ENCODE measurements around the gene KLHL28. TPM values are rescaled to one million over a fixed set of nuclear protein-coding genes. Genes with fewer than 3 reads are reported as not detected.
"Not testable (repeated sequence)": the region's sequence is repeated elsewhere in the genome, so short reads cannot be mapped to it uniquely, and the experiment has no call there.

Gene KLHL28
- total RNA-seq, 1 donor from 2014 or later, result 48.1 TPM

DNA sequence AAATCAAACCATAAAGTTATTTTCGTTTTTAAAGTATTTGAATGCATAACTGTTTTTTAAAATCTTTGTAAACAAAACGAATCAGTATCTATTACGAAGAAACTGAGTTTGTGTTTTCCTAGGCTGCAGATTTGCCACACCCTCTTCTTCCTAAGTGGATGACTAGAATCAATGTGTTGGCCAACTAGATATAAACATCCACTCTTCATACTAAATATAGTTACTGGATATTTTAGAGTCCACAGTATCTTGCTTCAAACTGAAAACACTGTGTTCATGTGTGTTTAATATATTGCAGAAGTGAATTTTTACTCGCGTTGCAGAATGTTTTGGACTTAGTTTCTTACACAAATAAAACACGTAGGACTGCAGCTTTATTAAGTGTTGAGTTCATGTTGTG is 63.2 kb downstream of the KLHL28 start:
- DNase-seq (ENCODE audit: low spot score in 2 of 2) (no peak), FAIRE-seq (peak; percentile 8)

DNA sequence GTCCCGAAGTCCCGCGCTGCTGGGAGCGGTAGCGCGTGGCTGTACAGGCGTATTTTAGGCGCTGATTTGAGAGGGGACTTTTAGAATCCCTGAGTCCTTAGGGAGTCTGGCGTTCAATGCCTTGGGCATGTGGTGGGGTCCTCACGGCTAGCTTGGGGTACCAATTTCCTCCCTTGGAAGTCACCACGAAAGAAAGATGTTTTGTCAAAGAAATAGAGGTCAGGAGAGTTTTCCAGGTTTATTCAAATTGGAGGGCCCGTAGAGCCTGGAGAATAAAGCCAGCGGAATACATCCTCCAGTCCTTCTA is 63.9 kb downstream of the KLHL28 start:
- FAIRE-seq, result no peak
- DNase-seq (ENCODE audit: low spot score in 2 of 2), result no peak

DNA sequence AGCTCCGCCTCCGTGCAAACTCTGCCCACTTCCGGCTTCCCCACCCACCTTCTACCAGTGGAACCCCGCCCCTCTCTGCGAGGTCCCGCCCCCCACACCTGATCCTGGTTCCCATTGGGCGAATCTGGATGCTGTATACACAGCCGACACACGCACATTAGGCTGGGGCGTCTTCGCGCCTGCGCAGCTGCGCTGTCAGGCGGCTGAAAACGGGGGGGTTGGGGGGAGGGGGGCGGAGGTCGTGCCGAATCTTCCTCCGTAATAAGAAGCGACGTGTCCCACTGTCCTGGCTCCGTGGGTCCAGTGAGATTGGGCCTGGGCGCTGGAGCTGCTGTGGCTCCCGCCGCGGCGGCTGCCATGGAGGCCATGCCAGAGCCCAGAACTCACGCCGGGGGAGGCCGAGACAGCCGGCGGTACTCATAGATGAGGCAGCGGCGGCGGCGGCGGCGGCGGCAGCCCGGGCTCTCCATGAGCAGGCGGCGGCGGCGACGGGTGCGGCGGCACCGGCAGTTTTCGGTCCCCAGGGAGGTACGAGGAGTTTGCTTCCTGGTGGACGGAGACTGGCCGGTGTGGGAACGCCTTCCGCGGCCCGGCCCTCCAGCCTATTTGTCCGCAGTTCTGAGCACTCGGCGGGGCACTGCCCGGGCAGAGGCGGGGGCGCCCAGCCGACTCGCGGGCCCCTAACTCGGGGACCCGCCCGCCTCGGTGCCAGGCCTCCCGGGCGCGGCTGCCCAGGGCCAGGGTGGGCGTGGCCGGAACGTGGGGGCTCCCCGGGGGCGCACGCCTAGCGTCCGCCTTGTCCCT is 64.5 kb downstream of the KLHL28 start:
- DNase-seq (ENCODE audit: low spot score in 2 of 2), result peak; percentile 94
- FAIRE-seq, result no peak

DNA sequence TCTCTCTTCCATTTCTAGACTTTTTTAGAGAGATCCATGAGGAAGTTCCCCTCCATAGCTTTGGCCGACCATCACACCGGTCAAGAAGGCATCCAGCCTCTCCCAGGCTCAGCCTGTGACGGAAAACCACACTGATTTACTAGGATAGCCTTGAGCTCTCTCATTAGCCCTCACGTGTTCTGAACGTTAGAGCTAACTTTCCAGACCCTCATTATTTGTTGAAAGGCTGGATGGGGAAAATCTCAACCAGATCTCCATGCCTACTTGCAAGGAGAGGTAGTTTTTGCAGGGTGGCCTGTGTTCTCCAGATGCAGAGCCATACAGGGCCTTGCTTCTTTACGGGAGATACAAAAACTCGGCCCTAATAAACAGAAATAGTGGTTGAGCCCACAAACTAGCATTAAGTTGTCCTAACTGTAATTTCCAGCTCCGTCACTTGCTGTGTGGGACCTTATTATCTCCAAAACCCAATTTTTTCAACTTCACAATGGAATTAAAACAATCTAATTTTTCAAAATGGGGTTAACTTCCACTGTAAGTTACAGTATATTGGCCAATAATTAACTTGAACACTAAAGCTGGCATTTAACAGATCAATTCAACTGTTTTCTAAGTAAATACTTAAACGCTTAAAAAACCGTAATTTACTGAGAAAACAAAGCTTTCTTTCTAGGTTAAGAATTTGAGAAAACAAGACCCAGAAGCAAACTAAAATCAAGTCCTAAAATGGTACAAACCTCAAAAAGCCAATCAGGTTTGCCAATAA is 65.3 kb downstream of the KLHL28 start:
- no peak for DNase-seq (ENCODE audit: low spot score in 2 of 2)
- no peak for FAIRE-seq

DNA sequence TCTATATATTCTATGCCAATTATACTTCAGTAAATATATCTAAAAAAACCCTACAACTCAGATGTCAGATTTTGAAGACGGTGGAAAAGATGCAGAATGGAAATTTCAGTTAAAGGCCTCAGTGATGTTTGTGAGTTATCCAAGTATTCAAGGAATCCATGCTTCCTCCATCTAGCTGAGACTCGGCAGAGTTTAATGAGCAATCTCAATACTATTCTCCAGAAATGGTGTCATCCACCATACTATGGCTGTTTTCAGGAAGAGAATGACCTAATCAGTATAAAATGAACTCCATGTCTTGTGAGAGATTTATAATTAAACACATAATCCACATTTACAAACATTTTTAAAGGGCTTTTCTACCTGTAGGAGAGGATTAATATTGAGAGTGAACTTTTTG is 66.0 kb downstream of the KLHL28 start:
- FAIRE-seq (no peak), DNase-seq (ENCODE audit: low spot score in 2 of 2) (no peak)

DNA sequence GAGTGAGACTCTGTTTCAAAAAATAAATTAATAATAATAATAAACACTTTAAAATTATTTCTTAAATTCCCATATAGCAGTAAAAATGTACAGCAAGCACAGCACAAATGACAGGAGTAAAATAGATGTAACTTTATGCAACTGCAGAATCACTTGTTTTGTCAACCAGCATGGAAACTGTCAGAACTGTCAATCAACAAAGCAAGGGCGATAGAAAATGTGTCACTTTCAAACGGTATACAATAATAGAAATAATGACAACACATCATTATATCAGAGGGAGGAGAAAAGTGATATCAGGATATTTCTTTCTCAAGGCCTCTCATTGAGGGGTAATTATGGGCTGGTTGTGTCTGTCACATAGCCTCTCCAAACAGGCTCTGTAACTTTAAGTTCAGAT is 68.2 kb downstream of the KLHL28 start:
- DNase-seq (ENCODE audit: low spot score in 2 of 2), result no peak
- no peak for FAIRE-seq

DNA sequence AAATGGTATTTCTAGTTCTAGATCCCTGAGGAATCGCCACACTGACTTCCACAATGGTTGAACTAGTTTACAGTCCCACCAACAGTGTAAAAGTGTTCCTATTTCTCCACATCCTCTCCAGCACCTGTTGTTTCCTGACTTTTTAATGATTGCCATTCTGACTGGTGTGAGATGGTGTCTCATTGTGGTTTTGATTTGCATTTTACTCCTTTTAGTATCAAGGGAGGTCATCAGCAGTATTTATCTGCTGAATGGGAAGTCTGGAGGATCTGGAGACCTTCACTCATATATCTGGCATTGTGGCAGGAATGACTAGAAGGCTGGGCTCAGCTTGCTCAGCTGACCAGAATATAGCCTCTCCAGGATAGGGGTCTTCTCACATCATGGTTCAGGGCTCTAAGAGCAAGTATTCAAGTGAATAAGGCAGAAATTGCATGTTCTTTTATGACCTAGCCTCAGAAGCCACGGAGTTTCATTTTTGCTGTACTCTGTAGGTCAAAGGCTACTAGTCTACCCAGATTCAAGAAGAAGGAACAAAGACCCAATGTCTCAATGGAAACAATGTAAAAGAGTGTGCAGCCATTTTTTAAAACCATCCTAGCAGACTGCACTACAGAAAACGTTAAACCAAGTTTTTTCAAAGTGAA is 69.9 kb downstream of the KLHL28 start:
- not testable (repeated sequence) for DNase-seq (ENCODE audit: low spot score in 2 of 2); FAIRE-seq

DNA sequence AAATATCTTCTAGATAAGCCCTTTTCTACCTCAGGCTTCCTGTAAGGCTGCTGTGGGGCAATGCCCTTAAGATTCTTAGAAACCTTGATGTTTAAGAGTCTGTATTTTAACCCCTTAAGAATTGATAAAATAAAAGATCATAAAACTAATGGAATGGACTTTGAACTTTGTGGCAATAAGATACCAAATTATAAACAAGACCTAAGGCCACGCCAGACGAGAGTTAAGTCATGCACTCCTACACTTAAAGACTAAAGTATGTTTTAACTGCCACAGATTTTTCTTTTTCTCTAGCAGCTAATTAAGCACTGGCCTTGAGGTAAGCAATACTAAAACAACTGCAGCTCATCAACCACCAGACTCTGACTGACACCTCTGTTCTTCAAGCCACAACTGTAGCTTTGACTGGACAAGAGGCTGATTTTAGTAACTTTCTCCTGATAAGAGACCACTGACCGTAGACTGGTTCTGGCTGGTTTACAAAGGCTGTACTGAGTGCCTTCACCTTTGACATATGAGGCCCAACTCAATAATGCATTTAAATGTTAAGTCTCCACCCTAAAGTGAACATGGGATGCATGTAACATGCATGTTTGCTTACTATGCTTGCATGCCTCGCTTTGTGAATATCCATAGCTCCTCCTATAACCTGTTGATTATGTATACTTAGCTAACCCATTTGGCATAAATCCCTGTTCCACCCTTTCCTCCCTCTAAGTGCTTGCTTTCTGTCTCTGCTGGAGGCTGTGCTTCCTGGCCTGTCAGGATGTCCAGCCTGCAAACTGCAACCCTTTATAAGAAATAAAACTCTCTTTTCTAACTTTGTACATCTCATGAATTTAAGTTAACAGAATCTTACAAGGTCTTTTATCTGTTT is 71.9 kb downstream of the KLHL28 start:
- FAIRE-seq, result no peak
- no peak for DNase-seq (ENCODE audit: low spot score in 2 of 2)

DNA sequence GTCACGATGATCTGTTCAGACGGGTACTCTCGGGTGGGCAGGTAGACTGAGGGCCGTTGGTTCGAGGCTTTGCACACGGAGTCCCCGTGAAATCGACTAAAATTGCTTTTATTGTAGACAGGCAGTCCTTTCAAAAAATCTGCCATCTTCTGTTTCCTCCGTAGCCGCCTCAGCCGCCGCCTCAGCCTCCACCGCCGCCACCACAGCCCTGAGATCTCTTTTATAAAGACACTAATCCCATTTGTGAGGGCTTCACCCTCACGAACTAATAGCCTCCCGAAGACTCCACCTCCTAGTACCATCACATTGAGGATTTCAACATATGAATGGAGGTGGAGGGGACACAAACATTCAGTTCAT is 74.2 kb downstream of the KLHL28 start:
- no peak for DNase-seq (ENCODE audit: low spot score in 2 of 2)
- FAIRE-seq, result no peak

DNA sequence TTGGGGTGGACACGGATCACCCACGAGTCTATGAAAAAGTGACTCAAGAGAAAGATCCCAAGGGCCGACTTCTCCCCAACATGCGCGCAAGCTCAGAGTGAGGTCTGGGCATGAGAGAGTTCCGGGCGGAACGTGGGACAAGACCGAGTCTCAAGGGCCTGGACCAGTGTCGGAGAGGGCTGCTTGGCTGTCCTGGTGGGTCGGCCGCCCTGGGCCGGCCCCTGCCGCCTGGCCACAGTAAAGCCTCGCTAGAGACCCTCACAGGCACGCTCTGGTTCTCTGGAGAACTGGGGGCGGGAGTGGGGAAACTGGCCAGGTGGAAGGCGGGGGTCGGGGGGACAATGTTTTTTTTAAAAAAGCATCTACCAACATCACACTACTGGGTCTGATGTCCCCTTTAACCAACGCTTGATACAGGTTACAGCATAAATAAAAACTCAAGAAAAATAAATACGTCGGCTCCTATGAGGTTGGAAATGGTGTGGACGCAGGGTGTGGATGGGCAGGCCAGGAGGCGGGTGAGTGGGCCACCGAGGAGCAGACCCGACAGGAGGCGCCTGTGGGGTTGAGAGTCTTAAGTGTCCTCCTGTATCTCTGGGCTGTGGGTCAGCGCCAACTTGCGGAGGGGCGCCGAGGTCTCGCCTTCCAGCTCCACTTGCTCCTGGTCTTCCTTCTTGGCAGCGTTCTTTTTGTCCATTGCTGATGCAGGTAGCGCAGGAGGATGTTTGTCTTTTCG is 74.7 kb downstream of the KLHL28 start:
- DNase-seq (ENCODE audit: low spot score in 2 of 2), result no peak
- no peak for FAIRE-seq

DNA sequence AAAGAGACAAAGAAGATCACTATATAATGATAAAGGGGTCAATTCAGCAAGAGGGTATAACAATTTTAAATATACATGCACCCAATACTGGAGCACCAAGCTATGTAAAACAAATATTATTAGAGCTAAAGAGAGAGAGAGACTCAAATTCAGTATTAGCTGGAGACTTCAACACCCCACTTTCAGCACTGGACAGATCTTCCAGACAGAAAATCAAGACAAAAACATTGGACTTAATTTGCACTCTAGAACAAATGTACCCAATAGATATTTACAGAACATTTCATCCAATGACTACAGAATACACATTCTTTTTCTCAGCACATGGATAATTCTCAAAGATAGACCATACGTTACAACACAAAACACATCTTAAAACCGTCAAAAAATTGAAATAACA is 81.0 kb downstream of the KLHL28 start:
- DNase-seq (ENCODE audit: low spot score in 2 of 2) (no peak), FAIRE-seq (no peak)

Other genes starting within 250 kb of the KLHL28 start
- 81.5 TPM for gene TOGARAM1, start 243 bp upstream of the KLHL28 start, total RNA-seq
- 47.7 TPM for gene PRPF39, start 122.2 kb upstream of the KLHL28 start, total RNA-seq
- 122 TPM for gene FKBP3, start 172.5 kb upstream of the KLHL28 start, total RNA-seq
- gene FANCM, start 174.0 kb upstream of the KLHL28 start, total RNA-seq, result 10.6 TPM